ENCODE measurements around the gene ADAMTSL1.

GRCh38 chr9:18768951-18769622, 295.1 kb downstream of the ADAMTSL1 start:
- TF ChIP-seq ZFX (IDR thresholded peaks at IDR 0.05; ENCODE audit: borderline replicate concordance) (no peak), CTCF (IDR thresholded peaks at IDR 0.05) (no peak)

Data from 22Rv1 (cell line).